Heart right ventricle (tissue), 16 donors: Measurements from ENCODE around the gene PI4K2A. TPM values are rescaled to one million over a fixed set of nuclear protein-coding genes. Genes with fewer than 3 reads are reported as not detected.

Experiments used
- ATAC-seq, 8 donors: fragments of 200-7000 bp; cut with Tn5 transposase; one replicate each; pipeline ENCODE4 v1.9.1; 2020; ENCODE audit warnings: mild to moderate bottlenecking in 8 of 8, moderate library complexity in 8 of 8, moderate number of reproducible peaks in 1 of 8
- DNase-seq, 2 donors: peaks; one replicate each; pipeline ENCODE4 v3.0.0-alpha.2; 2020
- H3K27ac ChIP-seq, 10 donors: fragments of 200-600 bp; sonication (generic) in 2 of 10; one replicate each; pipeline versions ENCODE4 v1.5.0 to v1.8.0; 2020 to 2022; ENCODE audit warnings: mild to moderate bottlenecking in 3 of 10
- H3K27me3 ChIP-seq, 7 donors: fragments of 200-600 bp; one replicate each; pipeline ENCODE4 v1.8.0; 2021 to 2022; ENCODE audit warnings: mild to moderate bottlenecking in 2 of 7
- H3K36me3 ChIP-seq, 9 donors: fragments of 200-600 bp; sonication (generic) in 1 of 9; one replicate each; pipeline versions ENCODE4 v1.5.0 to v1.8.0; 2020 to 2022; ENCODE audit warnings: mild to moderate bottlenecking in 2 of 9
- H3K4me1 ChIP-seq, 9 donors: fragments of 200-600 bp; sonication (generic) in 1 of 9; one replicate each; pipeline versions ENCODE4 v1.5.0 to v1.8.0; 2020 to 2022; ENCODE audit warnings: mild to moderate bottlenecking in 4 of 9
- H3K4me3 ChIP-seq, 10 donors: fragments of 200-600 bp; sonication (generic) in 2 of 10; one replicate each; pipeline versions ENCODE4 v1.5.0 to v1.8.0; 2020 to 2022; ENCODE audit warnings: mild to moderate bottlenecking in 7 of 10, moderate library complexity in 2 of 10
- H3K9me3 ChIP-seq, 11 donors: fragments of 200-600 bp in 10 of 11; sonication (generic) in 2 of 11; one replicate each; pipeline versions ENCODE4 v1.5.0 to v1.8.0; 2013 to 2022; ENCODE audit warnings: mild to moderate bottlenecking in 2 of 11, control low read depth in 1 of 11, moderate library complexity in 1 of 11
- CTCF ChIP-seq, 9 donors: fragments of 200-600 bp; sonication (generic) in 2 of 9; IDR thresholded peaks; one replicate each; pipeline versions ENCODE4 v1.5.0 to v1.8.0; 2021 to 2022; ENCODE audit warnings: antibody characterized with exemption in 9 of 9, mild to moderate bottlenecking in 5 of 9, moderate library complexity in 1 of 9
- WGBS, 2 donors: extraction: QIAGEN DNeasy Blood & Tissue Kit; methylation state at CpG; one replicate each; pipeline ENCODE4 v1.1.7; 2013; ENCODE audit warnings: inconsistent platforms in 1 of 2; 5-methylcytosine and 5-hydroxymethylcytosine counted together
- intact Hi-C, 10 donors: fragments of 100-400 bp; cut with DNase I; formaldehyde crosslinking; loops; one replicate each; pipeline versions ENCODE4 v1.11.1 to v1.14.2; 2022
- polyA plus RNA-seq, 2 donors: library from polyadenylated mRNA; stranded (reverse); fragments of 200-250 nt; gene quantifications; one replicate each; pipeline ENCODE4 v1.2.3, GENCODE V29; 2013
- total RNA-seq, 10 donors: library from RNA; stranded (reverse); fragmentation: NEBNext Ultra II Directional in 3 of 10; extraction: Animal tissue kit (Norgen Biotek cat#: 25700) in 3 of 10; gene quantifications; one replicate each; pipeline versions ENCODE4 v1.2.1 to v1.2.4, GENCODE V29; 2021 to 2023
- donor health status: Arrhythmogenic right ventricular cardiomyopathy.
- donor health status: ischemic (EF 13 %, LVEDD 7.1; RV severe dilation, severe dysfunction).
- donor health status: healthy with polysubstance abuse.
- donor health status: DM: no; HTN: yes; CAD: no.
- donor health status: DM: no; HTN: no; CAD: no.
- donor health status: ischemic (EF 25% LVEDD 6.9; RV normal size, moderate dysfunction).
- donor health status: ischemic (EF 25% LVEDD 5.7; RV mildly dilated, moderate dysfunction).
- donor health status: healthy.
- donor health status: DM: yes; HTN: yes; CAD: no.
- donor health status: Ischemic cardiomyopathy.
- donor health status: ischemic (EF 35%, LVEDD 5.7; RV mildly dilated, moderate dysfunction).
- donor health status: nonischemic (EF 11% LVEDD 7.7; RV severe dilation, severe dysfunction).
- donor health status: DM: yes; HTN: yes; CAD: no.
- donor health status: PGD.
- donor health status: ischemic (EF 29% LVEDD 5.4; RV normal size, mild dysfunction).
- donor health status: nonischemic (EF 23%, LVEDD 6.1; RV moderate dilation, normal function).

PI4K2A gene
- total and polyA plus RNA-seq, 12 donors = 5.3 to 20.7 (median 14.2) TPM

GRCh38 chr10:97611473-97611872 lies 29.0 kb upstream of the PI4K2A start:
- Histone ChIP-seq H3K9me3 (no peaks in the 10 kb centered on the region), H3K4me3 (no peak overlapping the region), H3K27me3 (no peaks in the 10 kb centered on the region), H3K27ac (peak overlapping the region in 5 of 10 donors; percentile 70 to 90 (median 84)), H3K4me1 (peaks cover 0 to 38% (median 9%) of the 10 kb centered on the region in 9 donors), H3K36me3 (peaks cover 0 to 20% (median 0%) of the 10 kb centered on the region in 9 donors)
- no peak for TF ChIP-seq CTCF (IDR thresholded peaks at IDR 0.05)
- intact Hi-C loops = loop anchor here in 8 of 10 donors (2.0 to 10.0 kb wide), 8 partner anchors 39 to 209 kb away; partner anchors contain the start of genes ANKRD2 (in 3 of the 8), RRP12 (in 2 of the 8), MMS19 (in 1 of the 8) and UBTD1 (in 1 of the 8)
- 86 to 90% methylated on average over 12 of the region's 12 CpGs for WGBS, 2 donors
- ATAC-seq (peak in 1 of 8 donors; percentile 7), DNase-seq (no peak)

GRCh38 chr10:97612386-97612785 lies 28.1 kb upstream of the PI4K2A start:
- ATAC-seq (peak; percentile 63 to 82 (median 71)), DNase-seq (peak in 1 of 2 donors; percentile 22)
- Histone ChIP-seq H3K4me1 (peaks cover 0 to 38% (median 9%) of the 10 kb centered on the region in 9 donors), H3K36me3 (peaks cover 0 to 26% (median 0%) of the 10 kb centered on the region in 9 donors), H3K27ac (peak overlapping the region in 6 of 10 donors; percentile 35 to 90 (median 71)), H3K4me3 (no peak overlapping the region), H3K27me3 (no peaks in the 10 kb centered on the region), H3K9me3 (no peaks in the 10 kb centered on the region)
- WGBS, 2 donors = 15 to 23% methylated on average over 2 of the region's 2 CpGs
- peak; percentile 24 to 71 (median 50) for TF ChIP-seq CTCF (IDR thresholded peaks at IDR 0.05)
- intact Hi-C loops = loop anchor here in 8 of 10 donors (1.0 to 10.0 kb wide), 11 partner anchors 40 to 210 kb away; partner anchors contain the start of genes ANKRD2 (in 5 of the 8), RRP12 (in 2 of the 8), MMS19 (in 1 of the 8) and UBTD1 (in 1 of the 8)

GRCh38 chr10:97618285-97618684 lies 22.2 kb upstream of the PI4K2A start:
- no peak for TF ChIP-seq CTCF (IDR thresholded peaks at IDR 0.05)
- no peaks in the 10 kb centered on the region for H3K9me3 ChIP-seq
- WGBS, 2 donors = 87 to 96% methylated on average over 4 of the region's 4 CpGs
- no peaks in the 10 kb centered on the region for H3K27me3 ChIP-seq
- intact Hi-C loops = loop anchor here in 4 of 10 donors (5.0 to 10.0 kb wide), 5 partner anchors 123 to 213 kb away; partner anchors contain the start of genes MMS19 (in 1 of the 4), RRP12 (in 1 of the 4) and UBTD1 (in 1 of the 4)
- no peak for ATAC-seq
- DNase-seq = no peak
- H3K36me3 ChIP-seq = peaks cover 0 to 26% (median 0%) of the 10 kb centered on the region in 9 donors
- no peaks in the 10 kb centered on the region for H3K4me1 ChIP-seq
- H3K27ac ChIP-seq = no peak overlapping the region
- H3K4me3 ChIP-seq = no peak overlapping the region

- 94 to 96% methylated on average over 4 of the region's 4 CpGs for WGBS, 2 donors
- TF ChIP-seq CTCF (IDR thresholded peaks at IDR 0.05) = no peak
- intact Hi-C loops = loop anchor here in 4 of 10 donors (5.0 to 10.0 kb wide), 5 partner anchors 124 to 214 kb away; partner anchors contain the start of genes MMS19 (in 1 of the 4), RRP12 (in 1 of the 4) and UBTD1 (in 1 of the 4)
- Histone ChIP-seq H3K4me1 (no peaks in the 10 kb centered on the region), H3K27ac (no peak overlapping the region), H3K36me3 (peaks cover 0 to 26% (median 0%) of the 10 kb centered on the region in 9 donors), H3K9me3 (no peaks in the 10 kb centered on the region), H3K4me3 (no peak overlapping the region), H3K27me3 (no peaks in the 10 kb centered on the region)
- DNase-seq (no peak), ATAC-seq (no peak)
Observed at GRCh38 chr10:97618733-97619132, 21.7 kb upstream of the PI4K2A start.
